WTC11 (cell line): Measurements from ENCODE around the gene MRPS33. TPM values are rescaled to one million over a fixed set of nuclear protein-coding genes. Genes with fewer than 3 reads are reported as not detected.

ENCODE experiments used
- AFF4 ChIP-seq: sonication (generic); formaldehyde crosslinking; IDR thresholded peaks from 2 replicates; pipeline ENCODE4 v1.8.1; 2023; ENCODE audit warnings: mild to moderate bottlenecking, missing genetic modification reagents, borderline replicate concordance
- ATF1 ChIP-seq: sonication (generic); formaldehyde crosslinking; IDR thresholded peaks from 2 replicates; pipeline ENCODE4 v1.8.1; 2023; ENCODE audit warnings: mild to moderate bottlenecking, moderate library complexity, missing genetic modification reagents
- ATF2 ChIP-seq: sonication (generic); formaldehyde crosslinking; IDR thresholded peaks from 2 replicates; pipeline ENCODE4 v1.8.1; 2022; ENCODE audit warnings: low read depth, missing genetic modification reagents, borderline replicate concordance
- E2F1 ChIP-seq: sonication (generic); formaldehyde crosslinking; IDR thresholded peaks from 2 replicates; pipeline ENCODE4 v1.8.0; 2022; ENCODE audit warnings: mild to moderate bottlenecking, missing genetic modification reagents
- E2F4 ChIP-seq: sonication (generic); formaldehyde crosslinking; IDR thresholded peaks from 2 replicates; pipeline ENCODE4 v1.8.1; 2022; ENCODE audit warnings: low read depth, mild to moderate bottlenecking, moderate library complexity, missing genetic modification reagents, borderline replicate concordance
- GRHL2 ChIP-seq: fragments of 250-450 bp; sonication (Bioruptor Pico); IDR thresholded peaks from 2 replicates; pipeline ENCODE4 v1.8.0; 2022; ENCODE audit warnings: mild to moderate bottlenecking, moderate library complexity; ENCODE audit not compliant: insufficient replicate concordance, severe bottlenecking
- HMGA2 ChIP-seq: fragments of 250-450 bp; sonication (Bioruptor Pico); IDR thresholded peaks from 2 replicates; pipeline ENCODE4 v1.4.0; 2021; ENCODE audit warnings: mild to moderate bottlenecking, moderate library complexity
- KAT7 ChIP-seq: sonication (generic); formaldehyde crosslinking; IDR thresholded peaks from 2 replicates; pipeline ENCODE4 v1.8.1; 2023; ENCODE audit warnings: missing genetic modification reagents, mild to moderate bottlenecking, borderline replicate concordance
- MXD4 ChIP-seq: fragments of 250-450 bp; sonication (Bioruptor Pico); IDR thresholded peaks from 2 replicates; pipeline ENCODE4 v1.8.0; 2021; ENCODE audit warnings: mild to moderate bottlenecking, moderate library complexity, borderline replicate concordance
- NR3C1 ChIP-seq: sonication (generic); formaldehyde crosslinking; conservative IDR thresholded peaks from 2 replicates; pipeline ENCODE4 v1.8.1; 2023; ENCODE audit warnings: low read depth, mild to moderate bottlenecking, missing genetic modification reagents
- OVOL2 ChIP-seq: fragments of 250-450 bp; sonication (Bioruptor Pico); IDR thresholded peaks from 2 replicates; pipeline ENCODE4 v1.9.0; 2021; ENCODE audit warnings: mild to moderate bottlenecking, borderline replicate concordance
- PRRX2 ChIP-seq: fragments of 250-450 bp; sonication (Bioruptor Pico); IDR thresholded peaks from 2 replicates; pipeline ENCODE4 v1.8.0; 2021; ENCODE audit warnings: mild to moderate bottlenecking
- RELA ChIP-seq: sonication (generic); formaldehyde crosslinking; IDR thresholded peaks from 2 replicates; pipeline ENCODE4 v1.8.1; 2022; ENCODE audit warnings: missing genetic modification reagents, mild to moderate bottlenecking, borderline replicate concordance
- RORB ChIP-seq: fragments of 250-450 bp; sonication (Bioruptor Pico); IDR thresholded peaks from 2 replicates; pipeline ENCODE4 v1.9.0; 2021; ENCODE audit warnings: mild to moderate bottlenecking
- TEAD4 ChIP-seq: sonication (generic); formaldehyde crosslinking; IDR thresholded peaks from 2 replicates; pipeline ENCODE4 v1.8.0; 2022; ENCODE audit warnings: mild to moderate bottlenecking, missing genetic modification reagents
- USF1 ChIP-seq: sonication (generic); formaldehyde crosslinking; IDR thresholded peaks from 2 replicates; pipeline ENCODE4 v1.8.0; 2022; ENCODE audit warnings: mild to moderate bottlenecking, missing genetic modification reagents
- ZNF121 ChIP-seq: sonication (generic); formaldehyde crosslinking; IDR thresholded peaks from 2 replicates; pipeline ENCODE4 v1.8.0; 2023; ENCODE audit warnings: missing genetic modification reagents
- ZNF281 ChIP-seq: sonication (generic); formaldehyde crosslinking; IDR thresholded peaks from 2 replicates; pipeline ENCODE4 v1.8.0; 2023; ENCODE audit warnings: mild to moderate bottlenecking, missing genetic modification reagents
- ZNF317 ChIP-seq: sonication (generic); formaldehyde crosslinking; IDR thresholded peaks from 2 replicates; pipeline ENCODE4 v1.8.1; 2023; ENCODE audit warnings: low read depth, mild to moderate bottlenecking, moderate library complexity, missing genetic modification reagents, borderline replicate concordance
- ZNF416 ChIP-seq: fragments of 250-450 bp; sonication (Bioruptor Pico); IDR thresholded peaks from 2 replicates; pipeline ENCODE4 v1.9.0; 2021; ENCODE audit warnings: mild to moderate bottlenecking, inconsistent platforms
- ZNF425 ChIP-seq: fragments of 250-450 bp; sonication (Bioruptor Pico); conservative IDR thresholded peaks from 2 replicates; pipeline ENCODE4 v1.9.0; 2021; ENCODE audit warnings: mild to moderate bottlenecking
- ZNF671 ChIP-seq: fragments of 250-450 bp; sonication (Bioruptor Pico); IDR thresholded peaks from 2 replicates; pipeline ENCODE4 v1.8.0; 2021; ENCODE audit warnings: mild to moderate bottlenecking
- ZSCAN18 ChIP-seq: fragments of 250-450 bp; sonication (Bioruptor Pico); IDR thresholded peaks from 2 replicates; pipeline ENCODE4 v2.1.2; 2022; ENCODE audit warnings: mild to moderate bottlenecking, moderate library complexity
- total RNA-seq: library from RNA; stranded (reverse); gene quantifications from 3 replicates; pipeline ENCODE4 v1.2.3, GENCODE V29; 2021

The MRPS33 gene
- total RNA-seq, 1 experiment from 2014 or later = 63.5 TPM

GRCh38 chr7:141014524-141015395, at the start of gene MRPS33 (continued):
- TF ChIP-seq ATF2 (CRISPR knock-in tag) (no peak), NR3C1 (CRISPR knock-in tag) (no peak), HMGA2 (no peak), ZNF121 (no peak), E2F4 (CRISPR knock-in tag) (no peak), RORB (CRISPR knock-in tag) (no peak), USF1 (CRISPR knock-in tag) (peak; percentile 43), E2F1 (CRISPR knock-in tag) (no peak), ZNF671 (no peak), ZNF425 (CRISPR knock-in tag) (no peak), PRRX2 (CRISPR knock-in tag) (no peak), GRHL2 (CRISPR knock-in tag) (no peak), ZSCAN18 (CRISPR knock-in tag) (0 out of 2 replicates have a peak, but pooled peaks have one; percentile 6), KAT7 (CRISPR knock-in tag) (no peak), ZNF317 (CRISPR knock-in tag) (no peak), AFF4 (no peak; the same call in 1 of the 2 replicates), TEAD4 (CRISPR knock-in tag) (0 out of 2 replicates have a peak, but pooled peaks have one; percentile 9), ZNF281 (CRISPR knock-in tag) (0 out of 2 replicates have a peak, but pooled peaks have one; percentile 53), RELA (CRISPR knock-in tag) (no peak), ZNF416 (CRISPR knock-in tag) (no peak), MXD4 (CRISPR knock-in tag) (no peak), ATF1 (CRISPR knock-in tag) (peak; percentile 28; the same call in 1 of the 2 replicates), OVOL2 (CRISPR knock-in tag) (no peak)
